IMR-90 (cell line): ENCODE data around the gene CLPTM1L. TPM values are rescaled to one million over a fixed set of nuclear protein-coding genes. Genes with fewer than 3 reads are reported as not detected.

Experiments
- ATAC-seq: fragments of 200-7000 bp; cut with Tn5 transposase; 2 replicates; pipeline ENCODE4 v1.9.1; 2020; ENCODE audit warnings: low read depth, mild to moderate bottlenecking, moderate library complexity
- BruUV-seq: library from RNA; stranded (reverse); fragments of 400-500 nt; replicated peaks from 2 replicates; lab custom pipeline; 2021; lab: Mats Ljungman, UMichigan
- CTCF ChIA-PET: fragments of 300-600 bp; formaldehyde crosslinking; extraction: SDS; loops from one replicate; lab custom pipeline; 2021; ENCODE audit warnings: antibody characterized with exemption; lab: Yijun Ruan, JAX
- POLR2A ChIA-PET: fragments of 300-600 bp; sonication (Branson Sonifier 250); formaldehyde crosslinking; loops from one replicate; lab custom pipeline; 2022; ENCODE audit warnings: antibody characterized with exemption; ENCODE audit not compliant: unreplicated experiment; lab: Charles Lee
- DNase-seq: peaks from one replicate; pipeline ENCODE4 v3.0.0; 2013
- H2AFZ ChIP-seq: replicated peaks from 2 replicates; pipeline ENCODE3; 2013; ENCODE audit warnings: low read length, mild to moderate bottlenecking; ENCODE audit not compliant: poor library complexity
- H2AK5ac ChIP-seq: 2 replicates; pipeline ENCODE4 v1.6.1; 2013; ENCODE audit warnings: low read depth, low read length, inconsistent platforms
- H2AK9ac ChIP-seq: replicated peaks from 2 replicates; pipeline ENCODE3; 2013; ENCODE audit warnings: mild to moderate bottlenecking, low read depth, low read length, moderate library complexity; ENCODE audit not compliant: poor library complexity
- H2BK120ac ChIP-seq: 2 replicates; pipeline ENCODE4 v1.6.1; 2013; ENCODE audit warnings: low read depth, low read length, inconsistent platforms
- H2BK15ac ChIP-seq: 3 replicates; pipeline ENCODE4 v1.6.1; 2013; ENCODE audit warnings: low read depth, low read length, inconsistent platforms
- H2BK20ac ChIP-seq: 2 replicates; pipeline ENCODE4 v1.6.1; 2013; ENCODE audit warnings: low read depth, mild to moderate bottlenecking, inconsistent platforms, low read length, moderate library complexity
- H2BK5ac ChIP-seq: 2 replicates; pipeline ENCODE4 v1.6.1; 2013; ENCODE audit warnings: mild to moderate bottlenecking, low read depth, low read length, inconsistent platforms; ENCODE audit not compliant: poor library complexity, severe bottlenecking
- H3K14ac ChIP-seq: replicated peaks from 2 replicates; pipeline ENCODE4 v1.6.1; 2013; ENCODE audit warnings: low read depth, low read length, inconsistent platforms
- H3K18ac ChIP-seq: 2 replicates; pipeline ENCODE4 v1.6.1; 2013; ENCODE audit warnings: low read depth, low read length, control low read depth
- H3K23ac ChIP-seq: 2 replicates; pipeline ENCODE4 v1.6.1; 2013; ENCODE audit warnings: low read depth, low read length, inconsistent platforms
- H3K27ac ChIP-seq: 2 replicates; pipeline ENCODE4 v1.5.1; 2013; ENCODE audit warnings: mild to moderate bottlenecking, control low read depth, low read length; ENCODE audit not compliant: insufficient read depth
- H3K27me3 ChIP-seq: 2 replicates; pipeline ENCODE4 v1.6.1; 2013; ENCODE audit warnings: low read length; ENCODE audit not compliant: control insufficient read depth, insufficient read depth
- H3K36me3 ChIP-seq: 2 replicates; pipeline ENCODE4 v1.6.1; 2013; ENCODE audit warnings: low read length, mixed read lengths; ENCODE audit not compliant: control insufficient read depth, insufficient read depth
- H3K4ac ChIP-seq: 2 replicates; pipeline ENCODE4 v1.6.1; 2013; ENCODE audit warnings: low read depth, low read length, inconsistent platforms
- H3K4me1 ChIP-seq: 2 replicates; pipeline ENCODE4 v1.6.1; 2013; ENCODE audit warnings: low read length, mixed read lengths; ENCODE audit not compliant: control insufficient read depth, insufficient read depth
- H3K4me2 ChIP-seq: 2 replicates; pipeline ENCODE4 v1.6.1; 2013; ENCODE audit warnings: low read depth, mild to moderate bottlenecking, control low read depth, low read length, moderate library complexity
- H3K4me3 ChIP-seq: 2 replicates; pipeline ENCODE4 v1.5.1; 2013; ENCODE audit warnings: low read depth, mild to moderate bottlenecking, control low read depth, low read length, moderate library complexity; ENCODE audit not compliant: insufficient read depth
- H3K56ac ChIP-seq: 2 replicates; pipeline ENCODE4 v1.6.1; 2013; ENCODE audit warnings: low read length, inconsistent platforms; ENCODE audit not compliant: insufficient read depth; ENCODE audit errors: extremely low read depth
- H3K79me1 ChIP-seq, 2 experiments: 2 replicates each; pipeline ENCODE4 v1.6.1; 2013; ENCODE audit warnings: low read length in 2 of 2, inconsistent platforms in 1 of 2, low read depth in 1 of 2
- H3K9ac ChIP-seq: 2 replicates; pipeline ENCODE4 v1.6.1; 2013; ENCODE audit warnings: low read depth, low read length, control low read depth
- H3K9me1 ChIP-seq: 2 replicates; pipeline ENCODE4 v1.6.1; 2013; ENCODE audit warnings: low read length, inconsistent platforms; ENCODE audit not compliant: insufficient read depth
- H3K9me3 ChIP-seq: 2 replicates; pipeline ENCODE4 v1.6.1; 2013; ENCODE audit warnings: low read length; ENCODE audit not compliant: control insufficient read depth, insufficient read depth
- H4K20me1 ChIP-seq: 2 replicates; pipeline ENCODE4 v1.6.1; 2013; ENCODE audit warnings: low read length, inconsistent platforms; ENCODE audit not compliant: insufficient read depth
- H4K5ac ChIP-seq: 2 replicates; pipeline ENCODE4 v1.6.1; 2013; ENCODE audit warnings: mild to moderate bottlenecking, low read depth, low read length, control low read depth
- H4K8ac ChIP-seq, 2 experiments: 2 replicates each; pipeline ENCODE4 v1.6.1; 2013; ENCODE audit warnings: low read depth in 2 of 2, low read length in 2 of 2, control low read depth in 1 of 2, inconsistent platforms in 1 of 2
- H4K91ac ChIP-seq: 2 replicates; pipeline ENCODE4 v1.6.1; 2013; ENCODE audit warnings: low read depth, low read length, inconsistent platforms; ENCODE audit not compliant: insufficient read depth
- RFX5 ChIP-seq: IDR thresholded peaks from 2 replicates; pipeline ENCODE4 v1.8.0; 2012; ENCODE audit warnings: low read depth, mild to moderate bottlenecking, low read length, moderate library complexity
- WGBS, 2 experiments: methylation state at CpG; one replicate each; pipeline versions ENCODE4 v1.1.5 to v1.1.7; 2013; ENCODE audit warnings: missing lambda C conversion rate in 2 of 2; ENCODE audit not compliant: insufficient read length in 1 of 2; ENCODE audit errors: extremely low coverage in 2 of 2; 5-methylcytosine and 5-hydroxymethylcytosine counted together
- dilution Hi-C: fragments of 300-500 bp; cut with HindIII; formaldehyde crosslinking; loops from one replicate; pipeline ENCODE4 v1.14.3; 2018; ENCODE audit warnings: low sequenced_read_pairs; ENCODE audit not compliant: unreplicated experiment
- in situ Hi-C: fragments of 300-500 bp; cut with MboI; formaldehyde crosslinking; loops from 3 replicates; pipeline ENCODE4 v1.14.3; 2019; ENCODE audit warnings: low sequenced_read_pairs, inconsistent platforms, mixed read lengths
- intact Hi-C: fragments of 100-400 bp; cut with micrococcal nuclease; formaldehyde crosslinking; loops from 2 replicates; pipeline ENCODE4 v1.10.0; 2022
- polyA plus RNA-seq, 3 experiments: library from polyadenylated mRNA; depleted of rRNA; stranded (reverse); fragments of >200 nt; gene quantifications; 2 replicates each; pipeline ENCODE4 v1.2.3, GENCODE V29; 2012; ENCODE audit warnings: low replicate concordance in 1 of 3
- total RNA-seq: library from RNA; depleted of rRNA; stranded (reverse); fragments of >200 nt; gene quantifications from 2 replicates; pipeline ENCODE4 v1.2.3, GENCODE V29; 2012

CLPTM1L gene
- total and polyA plus RNA-seq, 2 of the 4 experiments (the other 2 are of a cell fraction) = 114 to 137 TPM

GRCh38 chr5:1384521-1384920, 39.6 kb upstream of the CLPTM1L start:
- peaks cover 3% of the 10 kb centered on the region; the same call in 1 of the 2 replicates for H3K4me1 ChIP-seq
- H4K5ac ChIP-seq = no peak overlapping the region
- no peaks in the 10 kb centered on the region for H3K36me3 ChIP-seq
- TF ChIP-seq RFX5 = no peak
- no peak overlapping the region for H3K23ac ChIP-seq
- no TSS peak for BruUV-seq
- peaks cover 42% of the 10 kb centered on the region for H3K27me3 ChIP-seq
- H3K4me2 ChIP-seq = no peak overlapping the region
- H3K79me1 ChIP-seq = no peaks in the 10 kb centered on the region
- no peak overlapping the region for H2AK9ac ChIP-seq
- no peak overlapping the region for H3K4me3 ChIP-seq
- H3K9me1 ChIP-seq = peaks cover 3% of the 10 kb centered on the region; the same call in 1 of the 2 replicates
- WGBS, 2 experiments = 80% methylated on average over 1 of the region's 10 CpGs; no CpG with 5 or more reads in 1 of the 2 experiments
- H2AFZ ChIP-seq = no peak overlapping the region
- no peak overlapping the region for H2BK120ac ChIP-seq
- no peak overlapping the region for H3K9ac ChIP-seq
- dilution Hi-C loops (no loop called here), intact Hi-C loops (no loop called here), in situ Hi-C loops (no loop called here)
- H2BK5ac ChIP-seq = no peak overlapping the region
- no peak overlapping the region for H3K14ac ChIP-seq
- CTCF ChIA-PET = no interaction called here
- no peak overlapping the region for H2BK15ac ChIP-seq
- H2AK5ac ChIP-seq = no peak overlapping the region
- no peak overlapping the region for H3K18ac ChIP-seq
- H4K8ac ChIP-seq = no peak overlapping the region
- DNase-seq (no peak), ATAC-seq (no peak)
- H3K4ac ChIP-seq = no peak overlapping the region
- no peaks in the 10 kb centered on the region; the same call in 1 of the 2 replicates for H4K20me1 ChIP-seq
- no peak overlapping the region for H4K91ac ChIP-seq
- no peak overlapping the region for H3K27ac ChIP-seq
- no peak overlapping the region for H3K56ac ChIP-seq
- H2BK20ac ChIP-seq = no peak overlapping the region
- POLR2A ChIA-PET = no interaction called here
- peaks cover 3% of the 10 kb centered on the region; the same call in 1 of the 2 replicates for H3K9me3 ChIP-seq
